Adipose tissue (tissue), 3 donors: Measurements from ENCODE around the gene CELF4. TPM values are rescaled to one million over a fixed set of nuclear protein-coding genes. Genes with fewer than 3 reads are reported as not detected.

Experiments
- H3K27ac ChIP-seq: one replicate; pipeline ENCODE4 v1.5.1; 2013; ENCODE audit warnings: low read depth, low read length
- WGBS, 3 donors: extraction: QIAGEN DNeasy Blood & Tissue Kit; methylation state at CpG; one replicate each; pipeline ENCODE4 v1.1.7; 2013; 5-methylcytosine and 5-hydroxymethylcytosine counted together
- polyA plus RNA-seq, 3 donors: library from polyadenylated mRNA; stranded (reverse); fragments of 200-250 nt; gene quantifications; one replicate each; pipeline ENCODE4 v1.2.3, GENCODE V29; 2013
- donor health status: healthy with polysubstance abuse.
- donor health status: Bipolar disorder and iron deficiency.
- donor health status: healthy.

CELF4 gene
- polyA plus RNA-seq, 3 donors = 0.07 to 2.0 (median 0.67) TPM

DNA sequence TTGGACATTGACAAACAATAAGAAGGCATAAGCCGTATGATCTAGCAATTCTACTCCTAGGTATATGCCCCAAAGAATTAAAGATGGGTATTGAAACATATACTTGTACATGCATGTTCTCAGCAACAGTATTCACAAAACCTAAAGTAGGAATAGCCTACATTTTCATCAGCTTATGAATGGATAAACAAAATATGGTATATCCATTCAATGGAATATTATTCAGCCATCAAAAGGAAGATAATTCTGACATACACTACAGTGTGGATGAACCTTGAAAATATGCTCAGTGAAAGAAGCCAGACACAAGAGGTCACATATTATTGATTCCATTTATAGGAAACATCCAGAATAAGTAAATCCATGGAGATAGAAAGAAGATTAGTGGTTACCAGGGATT, 56.0 kb downstream of the CELF4 start:
- H3K27ac ChIP-seq = no peak overlapping the region
- WGBS, 3 donors = 49 to 96% (median 91%) methylated on average over 1 of the region's 1 CpG

GRCh38 chr18:37508207-37508606, 57.4 kb downstream of the CELF4 start:
- WGBS, 3 donors = 62 to 78% (median 73%) methylated on average over 3 of the region's 3 CpGs

DNA sequence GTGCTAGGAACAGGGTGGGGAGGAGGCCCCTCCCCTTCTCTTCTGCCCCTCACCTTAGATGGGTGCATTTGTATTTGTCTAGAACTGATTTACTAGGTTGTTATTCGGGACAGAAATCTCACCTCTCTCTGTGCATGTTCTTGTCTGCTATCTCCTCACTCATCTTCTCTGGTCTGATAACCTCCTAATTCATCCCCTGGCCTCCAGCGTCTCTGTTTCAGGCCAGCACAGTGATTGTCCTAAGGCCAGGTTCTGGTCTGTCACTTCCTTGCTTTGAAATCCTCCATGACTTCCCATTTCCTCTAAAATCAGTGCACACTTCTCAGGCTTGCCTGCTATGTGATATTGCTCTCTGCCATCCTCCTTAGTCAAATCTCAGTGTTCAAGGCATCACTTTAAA, 58.4 kb downstream of the CELF4 start:
- no peak overlapping the region for H3K27ac ChIP-seq
- 36 to 63% (median 45%) methylated on average over 2 of the region's 2 CpGs for WGBS, 3 donors

More at GRCh38 chr18:37508207-37508606, 57.4 kb downstream of the CELF4 start:
- no peak overlapping the region for H3K27ac ChIP-seq

GRCh38 chr18:37506001-37506400, 59.6 kb downstream of the CELF4 start:
- 67 to 81% (median 81%) methylated on average over 9 of the region's 9 CpGs for WGBS, 3 donors

GRCh38 chr18:37505321-37505720, 60.3 kb downstream of the CELF4 start:
- no peak overlapping the region for H3K27ac ChIP-seq

More at GRCh38 chr18:37506001-37506400, 59.6 kb downstream of the CELF4 start:
- no peak overlapping the region for H3K27ac ChIP-seq

DNA sequence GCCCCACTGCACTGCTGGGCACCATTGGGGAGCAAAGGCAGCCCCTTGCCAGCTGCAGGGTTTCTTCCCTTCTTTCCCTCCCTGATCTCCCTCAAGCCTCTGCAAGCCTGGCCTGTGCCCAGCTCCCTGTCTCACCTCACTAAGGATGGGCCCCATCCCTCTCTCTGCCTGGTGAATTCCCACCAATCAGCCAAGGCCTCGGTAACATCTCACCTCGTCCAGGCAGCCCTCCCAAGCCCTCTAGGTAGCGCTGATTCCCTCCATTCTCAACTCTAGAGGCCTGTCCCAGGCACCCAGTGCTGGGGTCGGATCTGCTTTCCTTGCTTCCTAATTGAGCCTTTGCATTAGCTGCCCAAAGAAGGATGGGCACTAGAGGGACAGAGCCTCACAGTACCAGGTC, 63.0 kb downstream of the CELF4 start:
- H3K27ac ChIP-seq = no peak overlapping the region
- 57 to 82% (median 69%) methylated on average over 4 of the region's 4 CpGs for WGBS, 3 donors

More at GRCh38 chr18:37505321-37505720, 60.3 kb downstream of the CELF4 start:
- WGBS, 3 donors = 82 to 83% (median 83%) methylated on average over 4 of the region's 4 CpGs

- H3K27ac ChIP-seq = no peak overlapping the region
- WGBS, 3 donors = 46 to 63% (median 51%) methylated on average over 13 to 14 of the region's 14 CpGs
Measured at GRCh38 chr18:37502036-37502435, 63.6 kb downstream of the CELF4 start.

- WGBS, 3 donors = 63 to 84% (median 76%) methylated on average over 4 of the region's 4 CpGs
- H3K27ac ChIP-seq = no peak overlapping the region
Measured at GRCh38 chr18:37501136-37501535, 64.5 kb downstream of the CELF4 start.

GRCh38 chr18:37499913-37500312, 65.7 kb downstream of the CELF4 start:
- 64 to 95% (median 90%) methylated on average over 10 of the region's 10 CpGs for WGBS, 3 donors
- no peak overlapping the region for H3K27ac ChIP-seq

- 57 to 69% (median 60%) methylated on average over 4 of the region's 4 CpGs for WGBS, 3 donors
- no peak overlapping the region for H3K27ac ChIP-seq
Measured at GRCh38 chr18:37499044-37499443, 66.6 kb downstream of the CELF4 start.

DNA sequence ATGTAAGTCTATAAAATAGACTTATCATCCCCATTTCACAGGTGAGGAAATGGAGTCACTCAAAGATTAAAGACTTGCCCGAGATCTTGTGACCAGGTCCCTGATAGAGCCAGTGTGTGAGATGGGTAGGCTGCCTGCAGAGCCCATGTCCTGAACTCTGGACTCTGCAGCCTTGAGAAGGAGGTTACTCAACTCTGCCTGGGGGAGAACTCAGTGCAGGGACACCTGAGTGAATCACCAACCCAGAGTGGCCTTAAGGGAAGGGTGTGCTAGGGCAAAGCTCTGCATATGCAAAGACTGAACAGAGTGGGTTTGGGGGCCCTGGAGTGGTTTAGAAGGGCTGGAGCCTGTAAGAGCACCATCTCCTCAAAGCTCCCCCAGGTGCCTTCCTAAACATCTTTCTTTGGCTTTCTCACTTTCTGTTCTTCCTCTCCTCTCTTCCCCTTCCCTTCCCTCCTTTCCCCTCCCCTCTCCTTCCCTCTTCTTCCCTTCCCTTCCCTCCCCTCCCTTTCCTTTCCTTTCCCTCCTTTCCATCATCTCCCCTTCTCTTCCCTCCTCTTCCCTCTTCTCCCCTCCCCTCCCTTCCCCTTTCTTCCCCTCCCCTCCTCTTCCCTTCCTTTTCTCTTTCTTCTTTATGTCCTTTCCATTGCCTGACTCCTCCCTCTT, 67.6 kb downstream of the CELF4 start:
- 76 to 93% (median 92%) methylated on average over 1 of the region's 1 CpG for WGBS, 3 donors
- no peak overlapping the region for H3K27ac ChIP-seq

GRCh38 chr18:37496568-37496967, 69.0 kb downstream of the CELF4 start:
- 71 to 88% (median 88%) methylated on average over 6 of the region's 6 CpGs for WGBS, 3 donors
- H3K27ac ChIP-seq = no peak overlapping the region

GRCh38 chr18:37495354-37495753, 70.2 kb downstream of the CELF4 start:
- WGBS, 3 donors = 62 to 94% (median 87%) methylated on average over 2 of the region's 2 CpGs
- H3K27ac ChIP-seq = no peak overlapping the region

DNA sequence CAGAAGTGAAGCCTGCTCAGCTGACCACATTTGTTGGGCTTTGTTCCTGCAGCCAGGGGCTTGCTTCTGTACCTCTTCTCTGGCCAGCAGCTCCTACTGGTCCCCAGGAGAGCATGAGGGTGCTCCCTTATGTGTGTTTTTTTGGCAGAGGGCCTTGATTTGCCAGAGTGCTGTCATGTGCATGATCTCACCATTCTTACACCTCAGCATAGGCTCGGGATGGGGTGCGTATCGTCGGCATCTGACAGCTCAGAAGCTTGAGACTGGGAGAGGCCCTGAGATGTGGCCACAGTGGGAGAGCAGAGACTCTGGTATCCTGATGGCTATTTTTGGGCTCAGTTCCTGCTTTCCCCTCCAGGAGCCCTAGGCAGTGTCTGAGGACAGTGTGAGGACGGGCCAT, 71.2 kb downstream of the CELF4 start:
- 74 to 86% (median 79%) methylated on average over 5 of the region's 5 CpGs for WGBS, 3 donors

DNA sequence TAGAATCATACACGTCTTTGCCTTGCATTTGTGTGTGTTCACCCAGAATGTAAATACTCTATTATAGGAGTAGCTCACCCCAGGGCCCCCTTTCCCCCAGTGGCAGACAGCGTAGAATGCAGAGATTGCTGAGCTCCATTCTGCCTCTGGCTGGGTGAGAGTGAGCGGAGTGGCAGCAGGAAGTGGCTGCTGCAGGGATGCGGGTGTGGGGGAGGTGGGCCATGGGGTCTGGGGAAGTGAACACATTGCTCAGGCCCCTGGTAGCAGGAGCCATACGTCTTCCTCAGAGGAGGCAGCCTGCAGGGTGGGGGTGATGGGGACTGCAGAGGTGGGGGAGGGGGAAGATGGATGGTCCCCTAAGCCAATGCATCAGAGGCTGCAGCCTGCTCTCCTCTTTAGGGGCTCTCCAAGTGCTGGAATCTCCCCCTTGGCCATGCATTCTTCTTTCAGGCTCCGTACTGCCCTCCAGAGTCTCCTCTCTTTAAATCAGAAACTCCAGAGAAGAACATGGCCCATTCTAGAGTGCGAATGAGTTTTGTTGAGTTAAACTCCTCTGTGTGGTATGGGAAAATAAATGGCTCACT, 72.2 kb downstream of the CELF4 start:
- WGBS, 3 donors = 59 to 61% (median 60%) methylated on average over 7 of the region's 7 CpGs
- H3K27ac ChIP-seq = no peak overlapping the region

More for the DNA sequence above, 71.2 kb downstream of the CELF4 start:
- H3K27ac ChIP-seq = no peak overlapping the region

DNA sequence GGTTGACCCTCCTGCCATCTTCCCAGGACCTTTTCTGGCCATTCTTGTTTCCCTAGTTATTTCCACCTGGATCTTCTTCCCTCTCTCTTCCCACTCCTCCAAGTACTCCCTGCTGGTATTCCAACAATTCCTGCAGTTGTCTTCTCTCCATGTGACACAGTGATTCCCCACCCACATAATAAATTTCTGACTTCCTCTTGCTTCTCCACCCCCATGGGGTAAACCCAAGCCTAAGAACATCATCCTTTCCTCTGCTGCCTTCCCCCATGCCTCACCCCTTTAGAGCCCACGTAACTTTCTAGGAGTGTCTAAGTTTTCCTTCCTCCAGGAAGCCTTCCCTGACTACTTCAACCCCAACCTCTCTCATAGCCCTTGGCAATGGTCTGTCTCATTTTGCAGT, 72.6 kb downstream of the CELF4 start:
- H3K27ac ChIP-seq = no peak overlapping the region
- WGBS, 3 donors = 36 to 44% (median 40%) methylated on average over 1 of the region's 1 CpG

DNA sequence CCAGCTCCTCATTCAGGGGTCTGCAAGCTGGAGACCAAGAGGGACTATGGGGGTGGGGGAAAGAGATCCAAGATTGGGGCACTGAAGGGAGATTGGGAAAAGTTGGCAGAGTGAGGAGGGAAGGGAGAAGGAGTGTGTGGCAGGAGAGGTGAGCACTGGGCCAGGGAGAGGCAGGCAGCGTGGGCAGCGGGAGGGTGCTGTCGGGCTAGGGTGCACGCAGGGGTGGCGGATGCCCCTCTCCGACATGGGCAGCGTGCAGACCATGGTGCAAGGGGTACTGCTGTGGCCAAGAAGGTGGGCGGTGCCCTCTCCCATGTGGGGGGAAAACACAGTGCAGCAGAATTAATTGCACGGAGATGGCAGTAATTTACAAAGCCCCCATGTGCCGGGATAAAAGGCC, 74.1 kb downstream of the CELF4 start:
- 79 to 82% (median 80%) methylated on average over 10 of the region's 10 CpGs for WGBS, 3 donors

DNA sequence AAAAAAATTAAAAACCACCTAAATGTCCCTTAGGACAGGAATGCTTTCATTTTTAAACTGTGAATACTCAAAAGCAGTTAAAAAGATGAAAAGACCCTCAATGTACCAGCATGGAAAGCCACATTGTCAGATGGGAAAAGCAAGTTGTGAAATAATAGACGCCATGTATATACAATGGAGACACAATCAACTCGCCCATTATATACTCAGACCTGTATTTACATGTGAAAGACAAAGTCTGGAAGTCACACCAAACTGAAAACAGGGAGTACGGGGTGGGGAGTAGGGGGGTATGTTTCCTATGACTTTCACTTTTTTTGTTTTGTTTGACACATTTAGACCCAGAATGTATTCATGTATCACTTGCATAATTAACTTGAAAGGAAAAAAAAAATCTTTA, 75.6 kb downstream of the CELF4 start:
- 57 to 79% (median 71%) methylated on average over 3 of the region's 3 CpGs for WGBS, 3 donors
- H3K27ac ChIP-seq = no peak overlapping the region

More for the DNA sequence above, 74.1 kb downstream of the CELF4 start:
- no peak overlapping the region for H3K27ac ChIP-seq

DNA sequence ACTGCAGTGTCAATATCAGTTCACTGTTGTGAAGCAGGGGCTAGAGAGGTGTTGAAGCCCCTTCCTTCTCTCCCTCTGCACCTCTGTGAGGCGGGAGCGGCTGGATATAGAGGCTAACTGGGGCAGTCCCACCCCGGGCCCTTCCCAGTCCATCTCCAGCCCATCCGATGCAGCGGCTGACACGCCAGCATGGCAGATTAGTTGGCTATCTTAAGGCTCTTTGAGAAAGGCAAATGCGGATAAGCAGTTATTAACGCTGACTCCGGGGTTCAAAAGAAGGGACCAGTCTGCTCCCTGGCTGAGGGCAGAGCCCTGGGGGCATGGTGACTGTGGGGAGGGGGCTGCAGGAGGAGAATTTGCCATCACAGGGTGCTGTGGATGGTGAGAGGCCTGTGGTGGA, 76.6 kb downstream of the CELF4 start:
- 84 to 92% (median 89%) methylated on average over 9 of the region's 9 CpGs for WGBS, 3 donors

DNA sequence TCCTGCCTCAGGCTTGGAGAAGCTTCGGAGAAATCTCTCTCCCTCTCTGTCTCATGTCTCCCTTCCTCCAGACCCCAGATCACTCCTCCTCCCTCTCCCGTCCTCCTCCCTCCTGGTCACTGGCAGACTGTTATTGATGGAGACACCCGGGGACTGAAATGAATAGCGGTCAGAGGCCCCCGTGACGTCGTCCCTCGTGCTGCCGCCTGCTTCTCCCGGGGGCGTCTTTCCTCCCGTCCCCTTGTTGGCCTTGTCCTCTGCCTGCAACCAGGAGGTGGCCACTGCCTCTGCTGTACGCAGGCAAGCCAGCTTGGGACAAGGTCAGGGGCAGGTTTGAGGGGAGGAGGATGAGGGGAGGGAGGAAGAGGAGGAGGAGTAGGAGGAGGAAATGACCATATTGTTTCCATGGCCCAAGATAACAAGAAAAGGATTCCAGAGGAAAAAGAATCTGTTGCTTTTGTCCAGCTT, 78.2 kb downstream of the CELF4 start:
- no peak overlapping the region for H3K27ac ChIP-seq
- 3 to 9% (median 6%) methylated on average over 13 of the region's 13 CpGs for WGBS, 3 donors

More for the DNA sequence above, 76.6 kb downstream of the CELF4 start:
- no peak overlapping the region for H3K27ac ChIP-seq
